ENCODE data around the gene LIPC. TPM values are rescaled to one million over a fixed set of nuclear protein-coding genes. Genes with fewer than 3 reads are reported as not detected.

LIPC gene
- total RNA-seq, 2 experiments from 2014 or later: 0.61 to 1.2 TPM

DNA sequence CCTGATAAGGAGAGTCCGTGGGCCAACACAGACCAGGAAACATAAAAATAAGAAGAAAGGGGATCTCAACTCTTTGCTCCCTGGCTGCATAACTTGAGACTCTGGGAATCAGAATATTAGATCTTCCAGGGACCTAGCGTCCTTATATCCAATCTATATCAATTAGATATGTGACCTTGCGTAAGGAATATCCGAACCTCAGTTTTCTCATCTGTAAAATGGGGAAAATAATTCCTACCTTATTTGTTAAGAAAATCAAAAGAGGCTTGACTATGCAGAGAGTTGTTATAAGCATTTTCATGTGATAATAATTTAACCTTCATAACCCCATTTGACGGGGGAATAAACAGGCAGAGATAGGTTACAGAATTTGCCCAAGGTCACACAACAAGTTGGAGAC lies 7.1 kb upstream of the LIPC start:
- Histone ChIP-seq H3K4me1 (ENCODE audit: insufficient read depth, low read length) (no peaks in the 10 kb centered on the region), H3K9me3 (ENCODE audit: control insufficient read depth in 1 of 2, insufficient read depth in 1 of 2, low read length in 2 of 2) (no peaks in the 10 kb centered on the region), H3K27me3 (ENCODE audit: control insufficient read depth in 1 of 2, insufficient read depth in 2 of 2, low read length in 2 of 2) (no peaks in the 10 kb centered on the region), H3K27ac (ENCODE audit: low read depth in 1 of 2, low read length in 2 of 2) (no peak overlapping the region), H3K36me3 (ENCODE audit: insufficient read depth, low read length) (no peaks in the 10 kb centered on the region), H3K4me3 (ENCODE audit: low read length) (no peak overlapping the region)
- Mint-ChIP-seq H3K27ac (no peak overlapping the region), H3K36me3 (ENCODE audit: low read depth) (no peaks in the 10 kb centered on the region), H3K27me3 (no peaks in the 10 kb centered on the region), H3K9me3 (no peaks in the 10 kb centered on the region), H3K4me1 (ENCODE audit: low read depth) (no peaks in the 10 kb centered on the region), H3K4me3 (no peak overlapping the region)
- DNase-seq (no peak), ATAC-seq (ENCODE audit: poor library complexity) (no peak)
- TF ChIP-seq, protein P1, sequence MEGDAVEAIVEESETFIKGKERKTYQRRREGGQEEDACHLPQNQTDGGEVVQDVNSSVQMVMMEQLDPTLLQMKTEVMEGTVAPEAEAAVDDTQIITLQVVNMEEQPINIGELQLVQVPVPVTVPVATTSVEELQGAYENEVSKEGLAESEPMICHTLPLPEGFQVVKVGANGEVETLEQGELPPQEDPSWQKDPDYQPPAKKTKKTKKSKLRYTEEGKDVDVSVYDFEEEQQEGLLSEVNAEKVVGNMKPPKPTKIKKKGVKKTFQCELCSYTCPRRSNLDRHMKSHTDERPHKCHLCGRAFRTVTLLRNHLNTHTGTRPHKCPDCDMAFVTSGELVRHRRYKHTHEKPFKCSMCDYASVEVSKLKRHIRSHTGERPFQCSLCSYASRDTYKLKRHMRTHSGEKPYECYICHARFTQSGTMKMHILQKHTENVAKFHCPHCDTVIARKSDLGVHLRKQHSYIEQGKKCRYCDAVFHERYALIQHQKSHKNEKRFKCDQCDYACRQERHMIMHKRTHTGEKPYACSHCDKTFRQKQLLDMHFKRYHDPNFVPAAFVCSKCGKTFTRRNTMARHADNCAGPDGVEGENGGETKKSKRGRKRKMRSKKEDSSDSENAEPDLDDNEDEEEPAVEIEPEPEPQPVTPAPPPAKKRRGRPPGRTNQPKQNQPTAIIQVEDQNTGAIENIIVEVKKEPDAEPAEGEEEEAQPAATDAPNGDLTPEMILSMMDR (IDR thresholded peaks at IDR 0.05): no peak
- CTCF ChIA-PET: no interaction called here
- POLR2A ChIA-PET: no interaction called here
- intact Hi-C loops (cut with DNase I, micrococcal nuclease): no loop called here

DNA sequence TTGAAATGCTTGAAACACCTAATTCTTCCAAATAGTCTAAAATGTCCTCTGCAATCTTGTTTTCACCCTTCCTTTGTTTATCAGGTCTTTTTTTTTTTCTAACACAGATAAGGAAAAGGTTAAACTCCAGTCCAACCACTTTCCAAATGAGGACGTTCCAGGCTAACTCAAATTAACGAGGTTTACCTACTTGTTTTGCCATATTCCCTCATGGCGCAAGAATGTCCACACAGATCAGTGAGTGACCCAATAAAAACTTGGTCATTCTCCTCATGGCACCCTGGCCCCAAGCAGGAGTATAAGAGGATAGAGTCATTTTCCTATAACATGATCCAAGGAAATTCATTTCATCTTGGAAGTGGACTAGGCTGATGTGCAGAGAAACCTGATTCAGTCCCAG lies 6.6 kb upstream of the LIPC start:
- DNase-seq (no peak), ATAC-seq (ENCODE audit: poor library complexity) (no peak)
- H3K36me3 ChIP-seq (ENCODE audit: insufficient read depth, low read length): no peaks in the 10 kb centered on the region
- no peaks in the 10 kb centered on the region for H3K4me1 ChIP-seq (ENCODE audit: insufficient read depth, low read length)
- ChIA-PET CTCF (no interaction called here), POLR2A (no interaction called here)
- Mint-ChIP-seq H3K4me3 (no peak overlapping the region), H3K9me3 (no peaks in the 10 kb centered on the region), H3K4me1 (ENCODE audit: low read depth) (no peaks in the 10 kb centered on the region), H3K27me3 (no peaks in the 10 kb centered on the region), H3K27ac (no peak overlapping the region), H3K36me3 (ENCODE audit: low read depth) (no peaks in the 10 kb centered on the region)
- intact Hi-C loops (cut with DNase I, micrococcal nuclease): no loop called here
- TF ChIP-seq, protein P1 (IDR thresholded peaks at IDR 0.05): no peak
- no peaks in the 10 kb centered on the region for H3K9me3 ChIP-seq (ENCODE audit: control insufficient read depth in 1 of 2, insufficient read depth in 1 of 2, low read length in 2 of 2)
- no peak overlapping the region for H3K4me3 ChIP-seq (ENCODE audit: low read length)
- no peak overlapping the region for H3K27ac ChIP-seq (ENCODE audit: low read depth in 1 of 2, low read length in 2 of 2)
- H3K27me3 ChIP-seq (ENCODE audit: control insufficient read depth in 1 of 2, insufficient read depth in 2 of 2, low read length in 2 of 2): no peaks in the 10 kb centered on the region

DNA sequence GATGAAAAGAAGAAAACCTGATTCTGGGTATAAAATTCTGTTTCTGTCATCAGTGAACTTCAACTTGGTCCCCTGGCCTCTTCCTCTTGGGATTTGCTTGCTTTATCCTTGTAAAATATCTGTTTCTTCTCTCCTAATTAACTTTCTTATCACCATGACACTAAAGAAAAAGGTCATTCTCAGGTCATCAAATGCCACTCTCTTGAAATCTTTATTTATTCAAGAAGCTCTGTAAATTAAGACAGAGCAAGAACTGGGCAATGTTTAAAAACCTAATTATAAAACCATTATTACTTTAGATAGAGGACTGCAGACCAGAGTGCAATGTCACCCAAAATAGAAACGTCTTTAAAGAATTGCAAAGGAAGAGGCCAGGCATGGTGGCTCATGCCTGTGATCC lies 6.0 kb upstream of the LIPC start:
- Mint-ChIP-seq H3K27me3 (no peaks in the 10 kb centered on the region), H3K4me1 (ENCODE audit: low read depth) (no peaks in the 10 kb centered on the region), H3K27ac (no peak overlapping the region), H3K4me3 (no peak overlapping the region), H3K36me3 (ENCODE audit: low read depth) (no peaks in the 10 kb centered on the region), H3K9me3 (no peaks in the 10 kb centered on the region)
- Histone ChIP-seq H3K9me3 (ENCODE audit: control insufficient read depth in 1 of 2, insufficient read depth in 1 of 2, low read length in 2 of 2) (no peaks in the 10 kb centered on the region), H3K4me3 (ENCODE audit: low read length) (no peak overlapping the region), H3K4me1 (ENCODE audit: insufficient read depth, low read length) (no peaks in the 10 kb centered on the region), H3K36me3 (ENCODE audit: insufficient read depth, low read length) (no peaks in the 10 kb centered on the region), H3K27me3 (ENCODE audit: control insufficient read depth in 1 of 2, insufficient read depth in 2 of 2, low read length in 2 of 2) (no peaks in the 10 kb centered on the region), H3K27ac (ENCODE audit: low read depth in 1 of 2, low read length in 2 of 2) (no peak overlapping the region)
- TF ChIP-seq, protein P1 (IDR thresholded peaks at IDR 0.05): no peak
- DNase-seq (no peak), ATAC-seq (ENCODE audit: poor library complexity) (no peak)
- ChIA-PET POLR2A (no interaction called here), CTCF (no interaction called here)
- intact Hi-C loops (cut with DNase I, micrococcal nuclease): no loop called here
